GM19467 (cell line): ENCODE data around the gene ECE2.

Experiments
- ATAC-seq: cut with Tn5 transposase; IDR thresholded peaks from one replicate; pipeline ENCODE4 v1.9.1; 2021; ENCODE audit warnings: mild to moderate bottlenecking, moderate library complexity; ENCODE audit not compliant: unreplicated experiment

Gene ECE2

DNA sequence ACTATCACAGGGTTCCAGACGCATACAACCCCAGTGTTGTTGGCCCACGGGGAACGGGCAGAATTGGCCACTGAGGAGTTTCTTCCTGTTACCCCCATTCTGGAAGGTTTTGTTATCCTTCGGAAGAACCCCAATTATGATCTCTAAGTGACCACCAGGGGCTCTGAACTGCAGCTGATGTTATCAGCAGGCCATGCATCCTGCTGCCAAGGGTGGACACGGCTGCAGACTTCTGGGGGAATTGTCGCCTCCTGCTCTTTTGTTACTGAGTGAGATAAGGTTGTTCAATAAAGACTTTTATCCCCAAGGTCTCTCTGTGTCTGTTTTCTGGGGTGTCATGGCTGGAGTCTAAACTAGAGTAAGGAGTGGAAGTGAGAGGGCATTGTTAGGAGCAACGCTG lies 32.9 kb downstream of the ECE2 start:
- no peak for ATAC-seq

DNA sequence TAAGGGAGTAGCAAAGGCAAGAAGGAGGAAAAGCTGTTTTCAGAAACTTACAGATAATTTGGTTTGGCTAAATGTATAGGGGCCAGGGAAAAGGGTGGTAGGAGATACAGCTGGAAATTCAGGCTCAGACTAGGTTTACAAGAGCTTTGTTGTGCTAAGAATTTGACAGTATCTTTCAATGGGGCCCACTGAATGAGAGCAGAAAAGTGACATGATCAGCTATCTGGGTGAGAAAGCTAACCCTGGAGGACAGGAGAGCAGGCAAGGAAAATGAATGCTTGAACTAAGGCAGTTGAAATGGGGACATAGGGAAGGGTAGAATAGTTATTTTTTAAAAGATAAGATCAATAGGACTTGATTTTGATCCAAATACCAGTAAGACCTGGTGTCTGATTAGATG lies 35.8 kb downstream of the ECE2 start:
- no peak for ATAC-seq

DNA sequence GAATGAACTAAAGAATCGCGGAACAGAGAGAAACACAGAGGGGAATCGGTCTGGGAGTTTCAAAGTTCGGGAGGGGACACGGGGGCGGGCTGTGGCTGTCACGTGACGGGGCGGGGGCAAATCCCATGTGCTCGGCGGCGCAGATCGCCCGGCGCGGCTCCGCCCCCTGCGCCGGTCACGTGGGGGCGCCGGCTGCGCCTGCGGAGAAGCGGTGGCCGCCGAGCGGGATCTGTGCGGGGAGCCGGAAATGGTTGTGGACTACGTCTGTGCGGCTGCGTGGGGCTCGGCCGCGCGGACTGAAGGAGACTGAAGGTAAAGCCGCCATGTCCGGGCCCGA lies 38.5 kb downstream of the ECE2 start, which contains the start of gene EIF4G1:
TSS of gene EIF4G1 (plus strand) at position 244 of the 337 bp plus-strand sequence. CDS start 1,191 bp downstream, outside the sequence.
- ATAC-seq, result peak; percentile 85

DNA sequence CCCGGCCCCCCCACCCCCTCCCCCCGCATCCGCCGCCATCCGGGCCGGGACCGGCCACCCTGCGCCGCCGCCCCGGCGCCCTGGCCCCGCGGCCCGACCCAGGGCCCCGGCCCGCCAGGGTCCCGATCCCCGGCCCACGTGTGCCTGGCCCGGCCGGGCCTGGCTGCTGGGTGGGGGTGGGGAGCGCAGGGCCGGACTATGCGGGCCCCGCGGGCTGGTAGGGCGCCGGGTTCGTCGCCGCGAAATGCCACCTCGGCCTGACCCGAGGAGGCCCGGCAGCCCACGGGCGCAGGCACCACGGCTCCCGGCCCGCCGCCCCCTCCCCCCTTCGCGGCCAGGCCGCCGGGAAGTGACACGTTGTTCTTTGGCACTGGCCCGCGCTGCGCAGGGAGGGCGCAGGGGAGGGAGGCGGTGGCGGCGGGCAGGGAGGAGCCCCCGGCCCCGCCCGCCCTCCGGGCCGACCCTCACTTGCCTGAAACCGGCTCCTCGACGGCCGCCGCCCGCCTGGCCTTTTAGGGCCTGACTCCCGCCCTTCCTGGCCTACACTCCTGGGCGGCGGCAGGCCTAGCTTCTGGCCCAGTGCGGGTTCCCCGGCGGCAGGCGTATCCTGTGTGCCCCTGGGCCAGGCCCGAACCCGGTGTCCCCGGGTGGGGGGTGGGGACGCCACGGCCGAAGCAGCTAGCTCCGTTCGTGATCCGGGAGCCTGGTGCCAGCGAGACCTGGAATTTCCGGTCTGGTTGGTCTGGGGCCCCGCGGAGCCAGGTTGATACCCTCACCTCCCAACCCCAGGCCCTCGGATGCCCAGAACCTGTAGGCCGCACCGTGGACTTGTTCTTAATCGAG lies 39.1 kb downstream of the ECE2 start:
- ATAC-seq, result peak; percentile 29

DNA sequence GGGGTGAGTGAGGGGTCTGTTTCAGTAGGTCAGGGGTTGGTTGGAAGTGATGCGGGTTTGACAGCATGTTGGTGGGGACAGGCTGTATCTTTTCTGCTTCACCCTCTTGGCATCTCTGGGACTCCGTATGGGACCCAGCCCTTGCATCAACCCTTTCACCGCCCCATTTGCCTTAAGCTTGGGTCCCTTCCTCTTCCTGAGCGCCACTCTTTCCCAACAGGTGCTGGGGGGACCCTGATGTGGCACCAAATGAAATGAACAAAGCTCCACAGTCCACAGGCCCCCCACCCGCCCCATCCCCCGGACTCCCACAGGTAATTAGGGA lies 39.7 kb downstream of the ECE2 start:
- no peak for ATAC-seq

DNA sequence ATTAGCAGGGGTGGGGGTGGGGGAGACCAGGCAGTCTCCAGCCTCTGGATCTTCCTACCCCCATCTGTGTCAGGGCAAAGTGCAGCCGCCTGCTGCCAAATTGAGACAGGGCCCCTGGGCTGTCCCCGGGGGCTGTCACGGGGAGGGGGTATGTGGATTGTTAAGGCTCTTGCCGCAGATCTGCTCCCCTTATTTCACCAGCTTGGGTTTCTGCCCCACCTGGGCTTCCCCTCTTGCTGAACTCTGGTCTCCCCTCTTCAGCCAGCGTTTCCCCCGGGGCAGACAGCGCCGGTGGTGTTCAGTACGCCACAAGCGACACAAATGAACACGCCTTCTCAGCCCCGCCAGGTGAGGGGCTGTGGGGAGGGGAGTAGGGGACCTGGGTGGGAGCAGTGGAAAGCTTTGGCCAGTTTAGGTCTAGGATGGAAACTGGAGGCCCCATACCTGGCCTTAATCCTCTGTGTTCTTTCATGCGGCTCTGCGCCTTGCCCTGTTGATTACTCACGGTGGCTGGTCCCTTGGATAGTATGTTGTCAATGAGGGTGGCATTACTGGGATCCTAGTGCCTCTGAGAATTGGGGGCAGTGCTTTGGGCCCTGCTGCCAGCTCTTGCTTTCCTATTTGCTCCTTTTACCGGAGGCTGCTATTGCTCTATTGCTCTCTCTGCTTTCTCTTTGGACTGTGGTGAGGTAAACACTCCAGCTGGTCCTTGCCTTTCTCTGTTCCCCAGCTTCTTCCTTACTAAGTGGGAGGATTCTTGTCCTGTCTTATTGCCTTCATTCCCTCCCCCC lies 40.2 kb downstream of the ECE2 start:
- ATAC-seq, result no peak

DNA sequence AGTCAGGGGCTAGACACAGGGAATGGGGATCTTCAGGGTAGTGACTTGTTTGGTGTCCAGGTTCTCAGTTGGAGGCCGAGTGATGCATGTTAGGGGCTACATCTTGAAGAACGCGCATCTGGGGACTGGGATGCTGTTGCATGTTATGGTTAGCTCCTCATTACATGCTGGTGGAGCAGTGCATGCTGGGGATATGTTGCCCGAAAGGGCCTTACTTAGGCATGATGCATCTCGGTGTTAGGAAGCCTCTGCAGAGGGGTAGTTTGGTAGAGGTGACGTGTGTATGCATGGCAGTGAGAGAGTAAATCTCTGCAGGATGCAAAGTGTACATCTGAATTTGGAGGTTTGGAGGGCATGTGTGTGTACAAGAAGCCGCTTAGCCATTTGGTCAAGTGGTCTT lies 41.0 kb downstream of the ECE2 start:
- ATAC-seq, result no peak

DNA sequence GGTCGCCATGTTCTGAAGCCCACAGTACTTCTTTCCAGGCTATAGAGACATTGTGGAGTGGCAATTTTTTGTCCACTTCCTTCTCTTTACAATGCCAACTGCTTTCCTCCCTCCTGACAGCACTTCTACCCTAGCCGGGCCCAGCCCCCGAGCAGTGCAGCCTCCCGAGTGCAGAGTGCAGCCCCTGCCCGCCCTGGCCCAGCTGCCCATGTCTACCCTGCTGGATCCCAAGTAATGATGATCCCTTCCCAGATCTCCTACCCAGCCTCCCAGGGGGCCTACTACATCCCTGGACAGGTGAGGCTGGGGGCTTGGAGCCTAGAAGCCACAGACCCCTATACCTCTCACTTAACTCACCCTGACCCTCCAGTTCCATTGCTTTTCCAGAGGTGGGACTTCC lies 41.4 kb downstream of the ECE2 start:
- no peak for ATAC-seq

DNA sequence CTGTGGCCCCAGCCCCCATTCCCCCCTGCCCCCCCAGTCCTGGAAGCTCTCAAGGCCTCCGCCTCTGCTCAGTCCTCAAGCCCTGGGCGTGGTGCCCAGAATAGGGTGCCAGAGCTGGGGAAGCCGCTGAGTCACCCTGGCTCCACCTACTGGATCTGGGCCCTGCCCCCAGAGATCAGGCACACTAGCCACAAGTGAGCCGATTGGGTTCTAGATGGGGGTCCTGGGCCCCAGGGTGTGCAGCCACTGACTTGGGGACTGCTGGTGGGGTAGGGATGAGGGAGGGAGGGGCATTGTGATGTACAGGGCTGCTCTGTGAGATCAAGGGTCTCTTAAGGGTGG lies 44.3 kb downstream of the ECE2 start:
- ATAC-seq, result no peak

DNA sequence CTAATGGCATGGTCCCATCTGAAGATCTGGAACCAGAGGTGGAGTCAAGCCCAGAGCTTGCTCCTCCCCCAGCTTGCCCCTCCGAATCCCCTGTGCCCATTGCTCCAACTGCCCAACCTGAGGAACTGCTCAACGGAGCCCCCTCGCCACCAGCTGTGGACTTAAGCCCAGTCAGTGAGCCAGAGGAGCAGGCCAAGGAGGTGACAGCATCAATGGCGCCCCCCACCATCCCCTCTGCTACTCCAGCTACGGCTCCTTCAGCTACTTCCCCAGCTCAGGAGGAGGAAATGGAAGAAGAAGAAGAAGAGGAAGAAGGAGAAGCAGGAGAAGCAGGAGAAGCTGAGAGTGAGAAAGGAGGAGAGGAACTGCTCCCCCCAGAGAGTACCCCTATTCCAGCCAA lies 45.8 kb downstream of the ECE2 start:
- no peak for ATAC-seq

DNA sequence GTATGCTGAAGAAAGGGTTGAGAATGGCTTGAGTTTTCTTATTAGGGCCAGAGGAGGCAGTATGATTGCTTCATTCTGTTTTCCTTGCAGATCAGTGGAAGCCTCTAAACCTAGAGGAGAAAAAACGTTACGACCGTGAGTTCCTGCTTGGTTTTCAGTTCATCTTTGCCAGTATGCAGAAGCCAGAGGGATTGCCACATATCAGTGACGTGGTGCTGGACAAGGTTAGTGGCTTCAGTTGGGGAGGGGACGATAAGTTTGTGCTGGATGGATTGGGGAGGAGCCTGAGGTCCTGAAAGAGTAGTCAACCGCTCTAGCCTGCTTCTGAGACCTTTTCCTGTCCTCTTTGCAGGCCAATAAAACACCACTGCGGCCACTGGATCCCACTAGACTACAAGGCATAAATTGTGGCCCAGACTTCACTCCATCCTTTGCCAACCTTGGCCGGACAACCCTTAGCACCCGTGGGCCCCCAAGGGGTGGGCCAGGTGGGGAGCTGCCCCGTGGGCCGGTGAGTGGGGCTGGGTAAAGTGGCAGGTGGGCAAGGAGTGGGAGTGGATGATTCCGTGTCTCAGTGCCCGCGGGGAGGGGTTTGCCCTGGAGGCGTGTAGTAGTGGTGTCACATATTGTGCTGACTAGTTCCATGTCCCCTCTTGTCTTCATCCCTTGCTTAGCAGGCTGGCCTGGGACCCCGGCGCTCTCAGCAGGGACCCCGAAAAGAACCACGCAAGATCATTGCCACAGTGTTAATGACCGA lies 47.1 kb downstream of the ECE2 start:
- no peak for ATAC-seq

DNA sequence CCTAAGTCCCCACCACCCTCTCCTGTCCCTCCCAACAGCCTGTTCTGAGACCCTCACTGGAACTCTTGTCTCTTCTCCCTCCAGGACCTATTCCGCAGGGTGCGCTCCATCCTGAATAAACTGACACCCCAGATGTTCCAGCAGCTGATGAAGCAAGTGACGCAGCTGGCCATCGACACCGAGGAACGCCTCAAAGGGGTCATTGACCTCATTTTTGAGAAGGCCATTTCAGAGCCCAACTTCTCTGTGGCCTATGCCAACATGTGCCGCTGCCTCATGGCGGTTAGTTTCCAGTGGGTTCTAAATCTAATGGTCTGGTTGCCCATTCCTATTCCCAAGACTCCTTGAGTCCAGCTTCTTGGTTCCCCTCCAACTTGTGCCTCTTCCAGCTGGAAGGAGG lies 47.9 kb downstream of the ECE2 start:
- no peak for ATAC-seq

DNA sequence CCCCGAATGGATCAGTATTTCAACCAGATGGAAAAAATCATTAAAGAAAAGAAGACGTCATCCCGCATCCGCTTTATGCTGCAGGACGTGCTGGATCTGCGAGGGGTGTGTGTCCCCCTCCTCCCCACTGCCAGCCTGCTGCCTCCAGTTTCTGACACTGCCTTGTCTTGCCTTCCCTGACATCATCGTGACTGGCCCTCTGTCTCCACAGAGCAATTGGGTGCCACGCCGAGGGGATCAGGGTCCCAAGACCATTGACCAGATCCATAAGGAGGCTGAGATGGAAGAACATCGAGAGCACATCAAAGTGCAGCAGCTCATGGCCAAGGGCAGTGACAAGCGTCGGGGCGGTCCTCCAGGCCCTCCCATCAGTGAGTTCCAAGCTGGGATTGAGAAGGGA lies 49.4 kb downstream of the ECE2 start:
- ATAC-seq, result no peak

DNA sequence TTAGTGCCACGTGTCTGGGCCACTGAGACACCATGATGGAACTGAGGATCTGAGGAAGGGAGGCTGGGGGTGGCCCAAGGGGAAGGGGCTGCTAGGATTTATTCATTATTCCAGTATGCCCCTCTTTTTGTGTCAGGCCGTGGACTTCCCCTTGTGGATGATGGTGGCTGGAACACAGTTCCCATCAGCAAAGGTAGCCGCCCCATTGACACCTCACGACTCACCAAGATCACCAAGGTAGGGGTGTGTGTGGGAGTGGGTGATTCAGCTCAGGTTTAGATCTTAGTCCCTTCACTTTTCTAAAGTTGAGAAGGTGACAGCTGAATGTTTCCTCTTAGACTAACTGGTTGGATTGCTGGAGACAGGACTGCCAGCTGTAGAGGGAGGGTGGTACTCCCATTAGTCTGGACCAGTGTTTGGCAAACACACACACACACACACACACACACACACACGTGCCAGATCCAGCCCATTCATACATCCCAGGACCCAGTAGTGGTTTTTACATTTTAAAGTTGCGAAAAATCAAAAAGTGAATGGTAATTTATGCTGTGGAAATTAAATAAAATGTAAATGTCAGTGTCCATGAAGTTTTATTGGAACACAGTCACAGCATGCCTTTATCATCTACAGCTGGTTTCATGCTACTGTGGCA lies 50.0 kb downstream of the ECE2 start:
- ATAC-seq, result no peak

DNA sequence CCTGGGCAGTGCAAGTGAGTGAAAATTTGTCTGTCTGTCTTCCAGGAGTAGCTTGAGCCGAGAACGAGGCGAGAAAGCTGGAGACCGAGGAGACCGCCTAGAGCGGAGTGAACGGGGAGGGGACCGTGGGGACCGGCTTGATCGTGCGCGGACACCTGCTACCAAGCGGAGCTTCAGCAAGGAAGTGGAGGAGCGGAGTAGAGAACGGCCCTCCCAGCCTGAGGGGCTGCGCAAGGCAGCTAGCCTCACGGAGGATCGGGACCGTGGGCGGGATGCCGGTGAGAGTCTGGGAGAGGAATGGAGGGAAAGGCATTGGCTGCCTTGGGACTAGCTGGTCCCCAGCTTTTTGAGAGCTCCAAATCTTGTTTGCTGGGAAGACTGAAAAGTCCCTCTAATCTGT lies 51.3 kb downstream of the ECE2 start:
- ATAC-seq, result no peak

DNA sequence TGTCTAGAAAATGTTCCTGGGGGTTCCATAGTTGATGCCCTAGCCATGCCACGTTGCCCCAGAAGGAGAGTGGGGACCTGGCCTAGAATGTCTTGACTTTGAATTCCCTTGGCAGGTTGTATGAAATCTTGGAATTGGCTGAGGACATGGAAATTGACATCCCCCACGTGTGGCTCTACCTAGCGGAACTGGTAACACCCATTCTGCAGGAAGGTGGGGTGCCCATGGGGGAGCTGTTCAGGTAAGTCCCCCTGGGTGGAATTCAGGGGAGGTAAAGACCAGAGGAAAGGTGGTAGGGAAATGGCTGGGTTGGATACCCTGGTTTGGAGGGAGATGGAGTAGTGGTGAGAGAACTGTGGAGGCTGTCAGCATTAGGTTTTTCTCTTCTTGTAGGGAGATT lies 52.7 kb downstream of the ECE2 start:
- ATAC-seq, result no peak

DNA sequence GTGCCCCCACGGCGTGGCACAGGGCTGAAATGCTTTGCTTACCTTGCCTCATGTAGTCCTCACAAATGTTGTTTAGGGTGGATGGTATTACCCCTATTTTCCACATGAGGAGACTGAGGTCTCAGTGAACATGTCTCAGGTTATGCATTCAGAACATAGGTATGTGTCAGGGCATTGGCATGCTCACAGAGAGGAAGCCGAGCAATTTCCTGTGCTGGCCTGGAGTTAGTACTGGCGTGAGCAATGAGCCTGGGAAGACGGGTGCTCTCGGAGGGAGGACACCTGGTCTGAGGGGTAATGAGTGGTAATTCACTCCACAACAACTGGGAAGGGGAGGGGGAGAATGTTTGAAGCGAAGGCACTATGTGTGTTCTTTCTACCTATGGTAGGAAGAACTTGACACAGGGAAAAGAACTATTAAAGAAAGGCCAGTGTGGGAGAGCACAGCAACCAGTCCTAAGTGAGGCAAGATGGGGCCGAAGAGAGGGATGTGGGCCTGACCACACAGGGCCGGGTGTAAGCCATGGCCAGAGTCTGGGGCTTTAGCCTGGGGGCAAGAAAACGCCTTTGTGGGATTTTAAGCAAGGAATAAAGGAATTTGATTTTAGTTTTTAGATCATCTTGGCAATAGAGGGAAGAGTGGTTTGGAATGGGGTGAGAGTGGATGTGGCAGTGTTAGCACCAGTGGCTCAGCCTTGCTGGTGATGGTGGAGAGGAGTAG lies 56.7 kb downstream of the ECE2 start:
- ATAC-seq, result no peak

DNA sequence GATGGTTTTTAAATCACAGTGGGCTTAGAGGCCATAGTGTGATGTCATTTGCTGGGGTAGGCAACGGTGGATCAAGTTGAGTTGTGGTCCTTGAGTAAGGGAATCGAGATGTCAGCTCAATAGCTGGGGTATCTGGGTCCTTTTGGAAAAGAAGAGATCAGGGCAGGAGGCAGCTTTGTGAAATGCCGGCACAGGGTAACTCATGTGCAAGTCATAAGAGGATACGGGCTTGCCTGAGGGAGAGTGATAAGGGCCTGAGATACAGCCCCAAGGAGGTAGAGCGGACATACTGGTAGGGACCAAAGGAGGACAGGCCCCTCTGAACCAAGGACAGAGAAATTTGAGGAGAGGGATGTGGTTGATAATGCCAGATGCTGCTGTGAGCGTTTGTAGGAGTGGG lies 57.4 kb downstream of the ECE2 start:
- ATAC-seq, result no peak

DNA sequence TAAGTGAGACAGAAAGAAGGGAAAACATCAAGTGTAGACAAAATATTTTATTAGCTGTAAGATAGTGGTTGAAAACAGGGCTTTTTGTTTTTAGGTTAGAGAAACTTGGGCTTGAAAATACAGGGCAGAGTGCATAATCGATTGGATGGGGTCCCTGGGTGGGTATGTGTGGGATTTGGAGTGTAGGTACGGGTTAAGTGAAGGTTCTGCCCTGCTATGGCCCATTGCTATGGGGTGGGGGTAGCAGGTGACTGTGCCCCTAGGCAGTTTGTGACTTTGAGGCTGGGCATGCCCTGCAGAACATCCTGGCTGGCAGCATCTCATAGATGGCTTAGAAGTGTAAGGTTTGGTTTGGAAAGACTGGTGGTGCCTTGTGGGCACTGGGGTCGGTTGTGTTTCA lies 57.9 kb downstream of the ECE2 start:
- ATAC-seq, result no peak

DNA sequence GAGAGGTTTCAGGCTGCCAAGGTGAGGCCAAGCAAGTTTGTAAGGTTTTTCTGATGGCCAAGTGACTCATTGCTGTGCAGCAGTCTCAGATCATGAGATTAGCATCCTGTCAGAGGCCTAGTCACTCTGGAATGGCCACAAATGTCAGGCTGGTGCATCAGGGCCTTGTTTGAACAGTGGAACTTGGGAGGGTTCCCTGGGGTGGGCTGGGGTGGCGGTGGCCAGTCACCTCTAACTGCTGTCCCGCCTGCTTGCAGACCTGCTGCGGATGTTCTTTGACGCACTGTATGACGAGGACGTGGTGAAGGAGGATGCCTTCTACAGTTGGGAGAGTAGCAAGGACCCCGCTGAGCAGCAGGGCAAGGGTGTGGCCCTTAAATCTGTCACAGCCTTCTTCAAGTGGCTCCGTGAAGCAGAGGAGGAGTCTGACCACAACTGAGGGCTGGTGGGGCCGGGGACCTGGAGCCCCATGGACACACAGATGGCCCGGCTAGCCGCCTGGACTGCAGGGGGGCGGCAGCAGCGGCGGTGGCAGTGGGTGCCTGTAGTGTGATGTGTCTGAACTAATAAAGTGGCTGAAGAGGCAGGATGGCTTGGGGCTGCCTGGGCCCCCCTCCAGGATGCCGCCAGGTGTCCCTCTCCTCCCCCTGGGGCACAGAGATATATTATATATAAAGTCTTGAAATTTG lies 58.8 kb downstream of the ECE2 start:
- no peak for ATAC-seq
